K562 (cell line): ENCODE results near the gene NAA10. TPM values are rescaled to one million over a fixed set of nuclear protein-coding genes. Genes with fewer than 3 reads are reported as not detected.

ENCODE experiments used
- ATAC-seq: fragments of 200-7000 bp; cut with Tn5 transposase; 3 replicates; pipeline ENCODE4 v1.9.1; 2020; ENCODE audit warnings: moderate library complexity
- BruUV-seq: library from RNA; stranded (reverse); fragments of 400-500 nt; replicated peaks from 2 replicates; lab custom pipeline; 2021; lab: Mats Ljungman, UMichigan
- CTCF ChIA-PET: fragments of 300-600 bp; formaldehyde crosslinking; extraction: SDS; loops from one replicate; lab custom pipeline; 2021; ENCODE audit warnings: low intra/inter-chr PET ratio; lab: Yijun Ruan, JAX
- POLR2A ChIA-PET: fragments of 300-600, 350-650 bp; sonication (Branson Sonifier 250); formaldehyde crosslinking; extraction: SDS; loops from one replicate; lab custom pipeline; 2021; ENCODE audit warnings: antibody characterized with exemption, inconsistent platforms; lab: Yijun Ruan, JAX
- DNase-seq, 4 experiments: peaks; one replicate each; pipeline versions ENCODE4 v3.0.0 to v3.0.0-alpha.2; 2011 to 2018; ENCODE audit warnings: low spot score in 3 of 4, mixed read lengths in 3 of 4; ENCODE audit errors: extremely low read depth in 1 of 4
- FAIRE-seq: peaks from 2 replicates; lab custom pipeline; 2011; peaks lifted over from hg19 to GRCh38; lab: Jason Lieb, UNC
- H2AFZ ChIP-seq: 2 replicates; pipeline ENCODE4 v1.6.0; 2011; ENCODE audit warnings: low read depth, low read length, control low read depth, inconsistent platforms
- H3K27ac ChIP-seq: fragments of 200-600 bp; 3 replicates; pipeline ENCODE4 v1.8.0; 2011; ENCODE audit warnings: low read depth, mild to moderate bottlenecking, control low read depth, inconsistent platforms, low read length, moderate library complexity, mixed read lengths; ENCODE audit errors: extremely low read depth
- H3K27me3 ChIP-seq, 2 experiments: fragments of 300-600 bp in 1 of 2; 2 replicates in 1 of 2; 3 replicates in 1 of 2; pipeline versions ENCODE4 v1.6.0 to v1.8.0; 2011; ENCODE audit warnings: inconsistent platforms in 2 of 2, low read length in 2 of 2, mild to moderate bottlenecking in 1 of 2, mixed read lengths in 1 of 2, moderate library complexity in 1 of 2; ENCODE audit not compliant: control insufficient read depth in 2 of 2, insufficient read depth in 2 of 2
- H3K36me3 ChIP-seq: fragments of 300-600 bp; 3 replicates; pipeline ENCODE4 v1.8.0; 2011; ENCODE audit warnings: mild to moderate bottlenecking, low read length, inconsistent platforms; ENCODE audit not compliant: control insufficient read depth, insufficient read depth
- H3K4me1 ChIP-seq, 2 experiments: fragments of 200-600 bp in 1 of 2; replicated peaks in 1 of 2; 2 replicates in 1 of 2; 3 replicates in 1 of 2; pipeline versions ENCODE4 v1.5.1 to v1.8.0; 2011; ENCODE audit warnings: inconsistent platforms in 2 of 2, low read length in 2 of 2, mild to moderate bottlenecking in 1 of 2, mixed read lengths in 1 of 2, moderate library complexity in 1 of 2; ENCODE audit not compliant: control insufficient read depth in 2 of 2, insufficient read depth in 2 of 2
- H3K4me2 ChIP-seq: 2 replicates; pipeline ENCODE4 v1.6.1; 2011; ENCODE audit warnings: low read length, control low read depth, inconsistent platforms, mixed read lengths; ENCODE audit not compliant: insufficient read depth
- H3K4me3 ChIP-seq: fragments of 200-600 bp; sonication (generic), shearing (Covaris generic); 2 replicates; pipeline ENCODE4 v1.5.1; 2016; ENCODE audit warnings: control low read depth, inconsistent platforms
- H3K79me2 ChIP-seq: fragments of 200-600 bp; 3 replicates; pipeline ENCODE4 v1.8.0; 2011; ENCODE audit warnings: low read length, inconsistent platforms; ENCODE audit not compliant: control insufficient read depth, insufficient read depth
- H3K9ac ChIP-seq, 2 experiments: 2 replicates each; pipeline versions ENCODE4 v1.6.0 to v1.6.1; 2011; ENCODE audit warnings: low read depth in 2 of 2, low read length in 2 of 2, control low read depth in 1 of 2, inconsistent platforms in 1 of 2, mild to moderate bottlenecking in 1 of 2, mixed read lengths in 1 of 2; ENCODE audit not compliant: insufficient read depth in 1 of 2
- H3K9me1 ChIP-seq: one replicate; pipeline ENCODE4 v1.6.0; 2011; ENCODE audit warnings: inconsistent platforms, mild to moderate bottlenecking, low read length, moderate library complexity; ENCODE audit not compliant: control insufficient read depth, insufficient read depth
- H3K9me3 ChIP-seq: replicated peaks from 2 replicates; pipeline ENCODE4 v1.5.1; 2011; ENCODE audit warnings: low read depth, low read length, inconsistent platforms; ENCODE audit not compliant: control insufficient read depth, insufficient read depth
- H4K20me1 ChIP-seq: replicated peaks from 2 replicates; pipeline ENCODE4 v1.6.1; 2011; ENCODE audit warnings: low read length, inconsistent platforms, mixed read lengths; ENCODE audit not compliant: control insufficient read depth, insufficient read depth
- CBX8 ChIP-seq: fragments of 200-600 bp; sonication (generic); IDR thresholded peaks from 2 replicates; pipeline ENCODE4 v1.6.1; 2012; ENCODE audit warnings: borderline replicate concordance, mixed run types, low read depth, mild to moderate bottlenecking, moderate library complexity, mixed read lengths, low read length, control low read depth, inconsistent platforms; ENCODE audit not compliant: poor library complexity, severe bottlenecking; ENCODE audit errors: extremely low read depth
- CHD4 ChIP-seq: fragments of 200-600 bp; sonication (generic); IDR thresholded peaks from 3 replicates; pipeline ENCODE4 v1.6.1; 2012; ENCODE audit warnings: low read depth, mild to moderate bottlenecking, mixed read lengths, low read length, inconsistent platforms; ENCODE audit not compliant: insufficient read depth, insufficient replicate concordance, poor library complexity, severe bottlenecking
- SIN3A ChIP-seq, 2 experiments: fragments of 150-350 bp in 1 of 2; IDR thresholded peaks; 2 replicates each; pipeline ENCODE4 v1.6.1; 2011 to 2016; ENCODE audit warnings: borderline replicate concordance in 2 of 2, low read depth in 2 of 2, low read length in 2 of 2, mild to moderate bottlenecking in 2 of 2, moderate library complexity in 2 of 2; ENCODE audit not compliant: control insufficient read depth in 1 of 2
- SPI1 ChIP-seq: IDR thresholded peaks from 2 replicates; pipeline ENCODE4 v1.6.1; 2011; ENCODE audit warnings: low read depth, low read length, control low read depth, borderline replicate concordance
- YBX1 ChIP-seq: fragments of 450-650 bp; IDR thresholded peaks from 2 replicates; pipeline ENCODE4 v1.7.1; 2016; ENCODE audit warnings: mild to moderate bottlenecking
- ZFP36 ChIP-seq: fragments of 150-350 bp; IDR thresholded peaks from 2 replicates; pipeline ENCODE4 v1.6.1; 2018; ENCODE audit warnings: low read length, low read depth; ENCODE audit not compliant: partially characterized antibody
- WGBS: fragments of 100-300 bp; shearing (Covaris generic); methylation state at CpG from one replicate; pipeline ENCODE4 v1.1.6; 2016; ENCODE audit warnings: low coverage, mixed read lengths; ENCODE audit not compliant: insufficient coverage; ENCODE audit errors: missing lambda C conversion rate; 5-methylcytosine and 5-hydroxymethylcytosine counted together
- in situ Hi-C: fragments of 300-500 bp; cut with MboI; formaldehyde crosslinking; loops from 4 replicates; pipeline ENCODE4 v1.15.0; 2018; ENCODE audit warnings: inconsistent platforms, mixed read lengths
- intact Hi-C: fragments of 100-400 bp; cut with micrococcal nuclease; formaldehyde crosslinking; loops from 2 replicates; pipeline ENCODE4 v1.14.2; 2022
- polyA plus RNA-seq, 8 experiments: library from polyadenylated mRNA; depleted of rRNA in 4 of 8; stranded (reverse) in 5 of 8; unstranded in 3 of 8; fragments of >200 nt; fragmentation: Nextera tagmentation in 2 of 8; fragmentation: Illumina TruSeq in 1 of 8; extraction: Ambion mirVana in 2 of 8; extraction: Trizol in 1 of 8; gene quantifications; 2 replicates each; pipeline versions ENCODE4 v1.2.1 to v1.2.3, GENCODE V29; 2011 to 2014; ENCODE audit warnings: inconsistent platforms in 1 of 8, missing spikeins in 1 of 8
- total RNA-seq, 7 experiments: library from RNA; depleted of rRNA in 6 of 7; stranded (reverse); fragments of >200 nt in 6 of 7; fragmentation: Illumina TruSeq in 2 of 7; extraction: Trizol in 2 of 7; gene quantifications; 2 replicates each; pipeline versions ENCODE4 v1.2.1 to v1.2.3, GENCODE V29; 2011 to 2021; ENCODE audit warnings: low replicate concordance in 1 of 7

Gene NAA10
- total and polyA plus RNA-seq, 9 of the 15 experiments (the other 6 are each of a cell fraction or from before 2014, with no cell fraction given), result 11.1 to 250 (median 134) TPM

GRCh38 chrX:153968255-153968654 is 33.4 kb upstream of the NAA10 start:
- Histone ChIP-seq H3K4me2 (peak overlapping the region; percentile 86), H4K20me1 (peaks cover 53% of the 10 kb centered on the region), H3K36me3 (peaks cover 63% of the 10 kb centered on the region; the same call in 2 of the 3 replicates), H3K9ac (peak overlapping the region; percentile 77 to 96), H3K4me3 (peak overlapping the region; percentile 84; the same call in 1 of the 2 replicates), H3K79me2 (peaks cover 87% of the 10 kb centered on the region), H2AFZ (no peak overlapping the region), H3K9me3 (no peaks in the 10 kb centered on the region), H3K4me1 (peaks cover 28 to 61% of the 10 kb centered on the region in 2 experiments), H3K9me1 (peaks cover 5% of the 10 kb centered on the region), H3K27me3 (no peaks in the 10 kb centered on the region), H3K27ac (peak overlapping the region; percentile 74; the same call in 2 of the 3 replicates)
- ATAC-seq (no peak), FAIRE-seq (no peak), DNase-seq (no peak)
- in situ Hi-C loops (no loop called here), intact Hi-C loops (no loop called here)
- ChIA-PET POLR2A (interaction anchor here (0.7 to 3.1 kb wide), 7 partner anchors 10 to 403 kb away, joined by 3 to 24 read pairs (median 3); no protein-coding TSS in a partner anchor), CTCF (no interaction called here)
- WGBS, result 53% methylated on average over 8 of the region's 9 CpGs
- BruUV-seq, result no TSS peak
- no peak for TF ChIP-seq YBX1

GRCh38 chrX:153967536-153968224 is 32.8 kb upstream of the NAA10 start:
- peaks cover 5% of the 10 kb centered on the region for H3K9me1 ChIP-seq
- WGBS, result 32% methylated on average over 15 of the region's 16 CpGs
- no peak for DNase-seq
- H3K79me2 ChIP-seq, result peaks cover 87% of the 10 kb centered on the region
- no peak overlapping the region for H2AFZ ChIP-seq
- H3K4me3 ChIP-seq, result peak overlapping the region; percentile 84; the same call in 1 of the 2 replicates
- in situ Hi-C loops (no loop called here), intact Hi-C loops (no loop called here)
- H3K4me2 ChIP-seq, result peak overlapping the region; percentile 86
- H3K36me3 ChIP-seq, result peaks cover 69% of the 10 kb centered on the region; the same call in 2 of the 3 replicates
- no peak for FAIRE-seq
- ChIA-PET POLR2A (interaction anchor here (0.7 to 3.1 kb wide), 8 partner anchors 10 to 403 kb away, joined by 3 to 24 read pairs (median 3); no protein-coding TSS in a partner anchor), CTCF (no interaction called here)
- H3K4me1 ChIP-seq, result peaks cover 27 to 57% of the 10 kb centered on the region in 2 experiments
- peak overlapping the region; percentile 77 to 96 for H3K9ac ChIP-seq
- H3K27me3 ChIP-seq, result no peaks in the 10 kb centered on the region
- no peaks in the 10 kb centered on the region for H3K9me3 ChIP-seq
- peak overlapping the region; percentile 31; the same call in 1 of the 3 replicates for H3K27ac ChIP-seq
- peaks cover 53% of the 10 kb centered on the region for H4K20me1 ChIP-seq
- TSS peak; percentile 9 for BruUV-seq
- no peak for ATAC-seq
- no peak for TF ChIP-seq CBX8
- TF ChIP-seq ZFP36, result peak; percentile 79
- peak in 1 of 2 experiments; percentile 47; a peak in 1 of 4 replicates for TF ChIP-seq SIN3A (IDR thresholded peaks at IDR 0.05; ENCODE audit: borderline replicate concordance in 2 of 2, control insufficient read depth in 1 of 2, low read depth in 2 of 2, low read length in 2 of 2)
- TF ChIP-seq SPI1, result 0 out of 2 replicates have a peak, but pooled peaks have one; percentile 3
- no peak for TF ChIP-seq CHD4
